PC-9 (cell line): Measurements from ENCODE around the gene ANKRD34B. TPM values are rescaled to one million over a fixed set of nuclear protein-coding genes. Genes with fewer than 3 reads are reported as not detected.

Source experiments
- BruUV-seq: library from RNA; stranded (reverse); fragments of 400-500 nt; replicated peaks from 2 replicates; lab custom pipeline; 2021; lab: Mats Ljungman, UMichigan
- CTCF ChIA-PET: fragments of 300-600 bp; sonication (Branson Sonifier 250); formaldehyde crosslinking; loops from one replicate; lab custom pipeline; 2022; ENCODE audit warnings: antibody characterized with exemption; lab: Charles Lee
- POLR2A ChIA-PET: fragments of 300-600 bp; sonication (Branson Sonifier 250); formaldehyde crosslinking; loops from one replicate; lab custom pipeline; 2022; ENCODE audit warnings: antibody characterized with exemption; ENCODE audit not compliant: unreplicated experiment; lab: Charles Lee
- DNase-seq, 2 experiments: peaks; one replicate each; pipeline versions ENCODE4 v3.0.0 to v3.0.0-alpha.2; 2015 to 2022; ENCODE audit warnings: mixed read lengths in 1 of 2
- H2AFZ ChIP-seq: fragments of 200-600 bp; sonication (generic); 2 replicates; pipeline ENCODE4 v1.8.1; 2017; ENCODE audit warnings: antibody characterized with exemption
- H3F3A ChIP-seq: fragments of 200-600 bp; sonication (generic); 2 replicates; pipeline ENCODE4 v1.8.1; 2017; ENCODE audit warnings: antibody characterized with exemption, mild to moderate bottlenecking, low read depth; ENCODE audit not compliant: insufficient read depth
- H3K27ac ChIP-seq: fragments of 200-600 bp; sonication (generic); 2 replicates; pipeline ENCODE4 v1.6.1; 2016; ENCODE audit warnings: mixed run types
- H3K27me3 ChIP-seq: fragments of 200-600 bp; sonication (generic); 2 replicates; pipeline ENCODE4 v1.6.1; 2016; ENCODE audit warnings: low read depth, mixed run types; ENCODE audit not compliant: insufficient read depth
- H3K36me3 ChIP-seq: fragments of 200-600 bp; sonication (generic); 2 replicates; pipeline ENCODE4 v1.6.1; 2016; ENCODE audit warnings: low read depth, mixed run types
- H3K4me1 ChIP-seq: fragments of 200-600 bp; sonication (generic); replicated peaks from 2 replicates; pipeline ENCODE4 v1.6.1; 2016; ENCODE audit warnings: mixed run types; ENCODE audit not compliant: insufficient read depth
- H3K4me2 ChIP-seq: fragments of 200-600 bp; sonication (generic); 2 replicates; pipeline ENCODE4 v1.6.1; 2017; ENCODE audit warnings: mixed run types
- H3K4me3 ChIP-seq: fragments of 200-600 bp; sonication (generic); 2 replicates; pipeline ENCODE4 v1.6.1; 2016; ENCODE audit warnings: mixed run types
- H3K79me2 ChIP-seq: fragments of 200-600 bp; sonication (generic); 2 replicates; pipeline ENCODE4 v1.6.1; 2017; ENCODE audit warnings: low read depth, mixed run types
- H3K9me2 ChIP-seq: fragments of 200-600 bp; sonication (generic); 2 replicates; pipeline ENCODE4 v1.8.1; 2017; ENCODE audit warnings: mild to moderate bottlenecking; ENCODE audit not compliant: insufficient read depth
- H3K9me3 ChIP-seq: fragments of 200-600 bp; sonication (generic); 2 replicates; pipeline ENCODE4 v1.8.1; 2016; ENCODE audit warnings: low read depth; ENCODE audit not compliant: insufficient read depth
- H4K20me1 ChIP-seq: fragments of 200-600 bp; sonication (generic); 2 replicates; pipeline ENCODE4 v1.8.1; 2017; ENCODE audit not compliant: insufficient read depth
- CTCF ChIP-seq: fragments of 200-600 bp; sonication (generic); conservative IDR thresholded peaks from 2 replicates; pipeline ENCODE4 v1.6.1; 2017; ENCODE audit warnings: mixed run types, antibody characterized with exemption, mild to moderate bottlenecking, moderate library complexity
- EZH2 ChIP-seq: fragments of 200-600 bp; sonication (generic); IDR thresholded peaks from 2 replicates; pipeline ENCODE4 v1.8.0; 2017; ENCODE audit warnings: antibody characterized with exemption, low read depth
- intact Hi-C: fragments of 100-400 bp; cut with micrococcal nuclease; formaldehyde crosslinking; loops from one replicate; pipeline ENCODE4 v1.10.0; 2022; ENCODE audit not compliant: unreplicated experiment
- total RNA-seq: library from RNA; stranded (reverse); gene quantifications from 2 replicates; pipeline ENCODE4 v1.2.3, GENCODE V29; 2021

ANKRD34B gene
- total RNA-seq, 1 experiment from 2014 or later: 0.26 TPM

GRCh38 chr5:80592105-80592504 lies 22.0 kb upstream of the ANKRD34B start:
- H3K9me3 ChIP-seq: no peaks in the 10 kb centered on the region
- H3K4me2 ChIP-seq: no peak overlapping the region
- BruUV-seq: no TSS peak
- H3F3A ChIP-seq: no peaks in the 10 kb centered on the region
- no peak overlapping the region for H3K27ac ChIP-seq
- ChIA-PET CTCF (no interaction called here), POLR2A (no interaction called here)
- no peaks in the 10 kb centered on the region for H4K20me1 ChIP-seq
- H3K27me3 ChIP-seq: no peaks in the 10 kb centered on the region
- H2AFZ ChIP-seq: peak overlapping the region; percentile 67; the same call in 1 of the 2 replicates
- H3K4me3 ChIP-seq: no peak overlapping the region
- peaks cover 9% of the 10 kb centered on the region; the same call in 1 of the 2 replicates for H3K4me1 ChIP-seq
- no peak for TF ChIP-seq CTCF
- no peak for TF ChIP-seq EZH2
- intact Hi-C loops: no loop called here
- DNase-seq: peak in 1 of 2 experiments; percentile 49
- no peaks in the 10 kb centered on the region for H3K36me3 ChIP-seq
- H3K79me2 ChIP-seq: no peaks in the 10 kb centered on the region
- no peaks in the 10 kb centered on the region; the same call in 1 of the 2 replicates for H3K9me2 ChIP-seq

- CTCF ChIA-PET: no interaction called here
- BruUV-seq: no TSS peak
Measured at GRCh38 chr5:80591352-80591751, 21.3 kb upstream of the ANKRD34B start.

GRCh38 chr5:80590766-80591165 lies 20.7 kb upstream of the ANKRD34B start:
- intact Hi-C loops: no loop called here
- no peaks in the 10 kb centered on the region for H3K36me3 ChIP-seq

More at GRCh38 chr5:80591352-80591751, 21.3 kb upstream of the ANKRD34B start:
- Histone ChIP-seq H4K20me1 (no peaks in the 10 kb centered on the region), H3K9me2 (no peaks in the 10 kb centered on the region; the same call in 1 of the 2 replicates), H3K27me3 (no peaks in the 10 kb centered on the region), H3K4me2 (no peak overlapping the region), H3K9me3 (no peaks in the 10 kb centered on the region), H3K79me2 (no peaks in the 10 kb centered on the region), H3F3A (no peaks in the 10 kb centered on the region), H2AFZ (no peak overlapping the region), H3K4me1 (peaks cover 9% of the 10 kb centered on the region; the same call in 1 of the 2 replicates), H3K27ac (no peak overlapping the region), H3K36me3 (no peaks in the 10 kb centered on the region), H3K4me3 (no peak overlapping the region)
- POLR2A ChIA-PET: no interaction called here
- TF ChIP-seq EZH2 (no peak), CTCF (no peak)
- intact Hi-C loops: no loop called here
- no peak for DNase-seq

More at GRCh38 chr5:80590766-80591165, 20.7 kb upstream of the ANKRD34B start:
- H3K4me1 ChIP-seq: peaks cover 9% of the 10 kb centered on the region; the same call in 1 of the 2 replicates
- BruUV-seq: no TSS peak
- H2AFZ ChIP-seq: no peak overlapping the region
- no peak overlapping the region for H3K4me3 ChIP-seq
- no peaks in the 10 kb centered on the region for H3F3A ChIP-seq
- no peak overlapping the region for H3K4me2 ChIP-seq
- no peaks in the 10 kb centered on the region for H3K9me3 ChIP-seq
- H3K27ac ChIP-seq: no peak overlapping the region
- DNase-seq: no peak
- ChIA-PET CTCF (interaction anchor here (0.6 kb wide), 1 partner anchor 101 kb away, joined by 3 read pairs; no protein-coding TSS in a partner anchor), POLR2A (no interaction called here)
- no peaks in the 10 kb centered on the region for H3K79me2 ChIP-seq
- H3K27me3 ChIP-seq: no peaks in the 10 kb centered on the region
- no peaks in the 10 kb centered on the region; the same call in 1 of the 2 replicates for H3K9me2 ChIP-seq
- TF ChIP-seq EZH2: no peak
- TF ChIP-seq CTCF: no peak
- H4K20me1 ChIP-seq: no peaks in the 10 kb centered on the region
